H1 (cell line): Measurements from ENCODE around the gene ADAT3. TPM values are rescaled to one million over a fixed set of nuclear protein-coding genes. Genes with fewer than 3 reads are reported as not detected.

ENCODE experiments used
- CTCF ChIA-PET: fragments of 300-600 bp; sonication (Branson Sonifier 250); formaldehyde crosslinking; loops from one replicate; lab custom pipeline; 2021; ENCODE audit not compliant: partially characterized antibody; lab: Charles Lee
- POLR2A ChIA-PET: fragments of 300-600 bp; sonication (Branson Sonifier 250); formaldehyde crosslinking; loops from one replicate; lab custom pipeline; 2021; ENCODE audit warnings: inconsistent platforms; ENCODE audit not compliant: partially characterized antibody; lab: Charles Lee
- DNase-seq, 2 experiments: peaks; one replicate each; pipeline versions ENCODE4 v3.0.0 to v3.0.0-alpha.2; 2010 to 2022; ENCODE audit warnings: low spot score in 2 of 2, low read depth in 1 of 2, mixed read lengths in 1 of 2
- FAIRE-seq: peaks from 2 replicates; lab custom pipeline; 2011; peaks lifted over from hg19 to GRCh38; lab: Jason Lieb, UNC
- H2AFZ ChIP-seq: 2 replicates; pipeline ENCODE4 v1.8.1; 2012; ENCODE audit warnings: low read length, inconsistent platforms
- H2AK5ac ChIP-seq: 2 replicates; pipeline ENCODE4 v1.6.1; 2013; ENCODE audit warnings: low read depth, low read length
- H2BK120ac ChIP-seq: replicated peaks from 2 replicates; pipeline ENCODE3; 2013; ENCODE audit warnings: low read depth, low read length, inconsistent platforms
- H2BK12ac ChIP-seq: 2 replicates; pipeline ENCODE4 v1.6.1; 2013; ENCODE audit warnings: low read depth, low read length
- H2BK15ac ChIP-seq: 2 replicates; pipeline ENCODE4 v1.6.1; 2013; ENCODE audit warnings: low read length
- H2BK20ac ChIP-seq: 2 replicates; pipeline ENCODE4 v1.6.1; 2013; ENCODE audit warnings: low read length
- H2BK5ac ChIP-seq: 2 replicates; pipeline ENCODE4 v1.6.1; 2013; ENCODE audit warnings: low read depth, low read length
- H3K14ac ChIP-seq: 2 replicates; pipeline ENCODE4 v1.6.1; 2013; ENCODE audit warnings: inconsistent platforms; ENCODE audit not compliant: insufficient read length
- H3K18ac ChIP-seq: 2 replicates; pipeline ENCODE4 v1.6.1; 2013; ENCODE audit warnings: low read length; ENCODE audit errors: extremely low read depth
- H3K23ac ChIP-seq: 2 replicates; pipeline ENCODE4 v1.6.1; 2013; ENCODE audit warnings: inconsistent platforms; ENCODE audit not compliant: insufficient read length
- H3K23me2 ChIP-seq: 2 replicates; pipeline ENCODE4 v1.6.1; 2013; ENCODE audit warnings: low read depth, low read length
- H3K27ac ChIP-seq: 2 replicates; pipeline ENCODE4 v1.6.1; 2011; ENCODE audit warnings: low read depth, low read length, inconsistent platforms
- H3K27me3 ChIP-seq, 4 experiments: replicated peaks in 1 of 4; 1 replicate in 1 of 4; 2 replicates in 3 of 4; pipeline versions ENCODE4 v1.6.1 to v1.8.1; 2011 to 2013; ENCODE audit warnings: low read length in 3 of 4, mild to moderate bottlenecking in 3 of 4, inconsistent platforms in 2 of 4, mixed read lengths in 2 of 4, moderate library complexity in 1 of 4; ENCODE audit not compliant: control insufficient read depth in 3 of 4, insufficient read depth in 3 of 4; ENCODE audit errors: extremely low read depth in 1 of 4
- H3K36me3 ChIP-seq, 4 experiments: 2 replicates each; pipeline versions ENCODE4 v1.6.1 to v1.8.1; 2011 to 2013; ENCODE audit warnings: mild to moderate bottlenecking in 4 of 4, low read length in 3 of 4, moderate library complexity in 2 of 4, control low read depth in 1 of 4, inconsistent platforms in 1 of 4; ENCODE audit not compliant: insufficient read depth in 4 of 4, control insufficient read depth in 2 of 4
- H3K4ac ChIP-seq: replicated peaks from 2 replicates; pipeline ENCODE3; 2013; ENCODE audit warnings: low read length, low read depth, mixed read lengths, inconsistent platforms; ENCODE audit not compliant: insufficient read length
- H3K4me1 ChIP-seq, 4 experiments: replicated peaks in 1 of 4; 1 replicate in 1 of 4; 2 replicates in 3 of 4; pipeline versions ENCODE4 v1.6.1 to v1.8.1; 2011 to 2013; ENCODE audit warnings: low read length in 3 of 4, inconsistent platforms in 2 of 4, mixed read lengths in 1 of 4; ENCODE audit not compliant: insufficient read depth in 4 of 4, control insufficient read depth in 3 of 4
- H3K4me2 ChIP-seq, 2 experiments: 2 replicates each; pipeline versions ENCODE4 v1.6.1 to v1.8.1; 2011 to 2013; ENCODE audit warnings: low read depth in 2 of 2, low read length in 2 of 2, control low read depth in 1 of 2, inconsistent platforms in 1 of 2, mild to moderate bottlenecking in 1 of 2; ENCODE audit not compliant: insufficient read depth in 1 of 2
- H3K4me3 ChIP-seq, 4 experiments: fragments of 200-600, 300-600 bp in 1 of 4; sonication (generic), shearing (Covaris generic), sonication (Bioruptor Twin) in 1 of 4; 2 replicates each; pipeline versions ENCODE4 v1.5.1 to v1.8.1; 2011 to 2016; ENCODE audit warnings: low read length in 4 of 4, low read depth in 3 of 4, control low read depth in 2 of 4, inconsistent platforms in 2 of 4, mild to moderate bottlenecking in 2 of 4, mixed read lengths in 1 of 4, moderate library complexity in 1 of 4; ENCODE audit not compliant: insufficient read depth in 2 of 4; ENCODE audit errors: extremely low read depth in 1 of 4
- H3K56ac ChIP-seq: replicated peaks from 2 replicates; pipeline ENCODE3; 2013; ENCODE audit warnings: low read depth, mild to moderate bottlenecking, mixed read lengths, low read length, inconsistent platforms; ENCODE audit not compliant: insufficient read length
- H3K79me1 ChIP-seq: 2 replicates; pipeline ENCODE4 v1.6.1; 2013; ENCODE audit warnings: low read depth, low read length, control low read depth
- H3K79me2 ChIP-seq, 2 experiments: 2 replicates each; pipeline versions ENCODE4 v1.6.1 to v1.8.1; 2012 to 2013; ENCODE audit warnings: low read length in 2 of 2, mild to moderate bottlenecking in 2 of 2, inconsistent platforms in 1 of 2; ENCODE audit not compliant: insufficient read depth in 2 of 2, control insufficient read depth in 1 of 2
- H3K9ac ChIP-seq, 4 experiments: replicated peaks in 1 of 4; 1 replicate in 1 of 4; 2 replicates in 3 of 4; pipeline versions ENCODE4 v1.6.1 to v1.8.1; 2011 to 2013; ENCODE audit warnings: low read depth in 3 of 4, low read length in 3 of 4, control low read depth in 2 of 4, mild to moderate bottlenecking in 2 of 4, moderate library complexity in 2 of 4, inconsistent platforms in 1 of 4; ENCODE audit errors: extremely low read depth in 1 of 4
- H3K9me3 ChIP-seq, 2 experiments: 2 replicates each; pipeline versions ENCODE4 v1.6.1 to v1.8.1; 2012 to 2013; ENCODE audit warnings: mild to moderate bottlenecking in 2 of 2, moderate library complexity in 2 of 2, control low read depth in 1 of 2, inconsistent platforms in 1 of 2, low read depth in 1 of 2, low read length in 1 of 2, mixed read lengths in 1 of 2; ENCODE audit not compliant: insufficient read depth in 2 of 2
- H4K20me1 ChIP-seq, 2 experiments: replicated peaks in 1 of 2; 2 replicates each; pipeline versions ENCODE3 to v1.8.1; 2011 to 2013; ENCODE audit warnings: inconsistent platforms in 2 of 2, low read length in 2 of 2, mild to moderate bottlenecking in 1 of 2; ENCODE audit not compliant: insufficient read depth in 2 of 2, control insufficient read depth in 1 of 2
- H4K5ac ChIP-seq: 2 replicates; pipeline ENCODE4 v1.6.1; 2013; ENCODE audit warnings: low read length, low read depth, mixed read lengths, inconsistent platforms; ENCODE audit not compliant: insufficient read length
- H4K8ac ChIP-seq: 2 replicates; pipeline ENCODE4 v1.8.0; 2013; ENCODE audit warnings: mild to moderate bottlenecking, moderate library complexity, low read length, inconsistent platforms; ENCODE audit not compliant: insufficient read depth; ENCODE audit errors: extremely low read depth
- H4K91ac ChIP-seq: replicated peaks from 2 replicates; pipeline ENCODE3; 2013; ENCODE audit warnings: low read length, mixed read lengths, inconsistent platforms; ENCODE audit not compliant: insufficient read length
- ATF2 ChIP-seq: IDR thresholded peaks from 2 replicates; pipeline ENCODE4 v1.6.1; 2012; ENCODE audit warnings: low read length, inconsistent platforms
- BACH1 ChIP-seq: IDR thresholded peaks from 2 replicates; pipeline ENCODE4 v1.6.1; 2012; ENCODE audit warnings: low read length, improper control_type of control experiment
- E2F6 ChIP-seq: IDR thresholded peaks from 2 replicates; pipeline ENCODE4 v1.6.1; 2012; ENCODE audit warnings: inconsistent platforms
- PHF8 ChIP-seq: fragments of 200-600 bp; sonication (generic); conservative IDR thresholded peaks from 2 replicates; pipeline ENCODE4 v1.7.1; 2012; ENCODE audit warnings: low read depth, mild to moderate bottlenecking, inconsistent platforms, low read length, moderate library complexity
- RAD21 ChIP-seq, 2 experiments: IDR thresholded peaks in 1 of 2; conservative IDR thresholded peaks in 1 of 2; 2 replicates each; pipeline ENCODE4 v1.6.1; 2011; ENCODE audit warnings: low read depth in 2 of 2, low read length in 2 of 2, improper control_type of control experiment in 1 of 2, inconsistent platforms in 1 of 2, mild to moderate bottlenecking in 1 of 2, moderate library complexity in 1 of 2
- RFX5 ChIP-seq: IDR thresholded peaks from 2 replicates; pipeline ENCODE4 v1.6.1; 2011; ENCODE audit warnings: low read depth, low read length, improper control_type of control experiment, borderline replicate concordance
- SP4 ChIP-seq: IDR thresholded peaks from 2 replicates; pipeline ENCODE4 v1.6.1; 2012; ENCODE audit warnings: low read length, inconsistent platforms
- TAF7 ChIP-seq: optimal IDR thresholded peaks from 2 replicates; pipeline ENCODE3; 2011; ENCODE audit warnings: low read depth, mild to moderate bottlenecking, inconsistent platforms, low read length, moderate library complexity, borderline replicate concordance
- YY1 ChIP-seq: IDR thresholded peaks from 2 replicates; pipeline ENCODE4 v1.6.1; 2011; ENCODE audit warnings: low read depth, mild to moderate bottlenecking, low read length
- ZNF274 ChIP-seq: IDR thresholded peaks from 2 replicates; pipeline ENCODE4 v1.7.0; 2012; ENCODE audit warnings: low read length, borderline replicate concordance; ENCODE audit errors: extremely low read depth
- WGBS, 2 experiments: shearing (Covaris generic) in 1 of 2; methylation state at CpG; one replicate each; pipeline versions ENCODE4 v1.1.6 to v1.1.7; 2013 to 2015; ENCODE audit warnings: low lambda C conversion rate in 2 of 2, mixed read lengths in 2 of 2, inconsistent platforms in 1 of 2, low coverage in 1 of 2, missing lambda C conversion rate in 1 of 2; ENCODE audit not compliant: insufficient replicate concordance in 2 of 2, insufficient coverage in 1 of 2, insufficient read length in 1 of 2; ENCODE audit errors: extremely low coverage in 1 of 2, missing lambda C conversion rate in 1 of 2; 5-methylcytosine and 5-hydroxymethylcytosine counted together
- polyA plus RNA-seq, 7 experiments: library from polyadenylated mRNA; depleted of rRNA in 3 of 7; stranded (reverse) in 5 of 7; unstranded in 2 of 7; fragments of >200 nt in 5 of 7; fragments of 200-250 nt in 2 of 7; gene quantifications; 1 replicate in 5 of 7; 2 replicates in 1 of 7; 4 replicates in 1 of 7; pipeline versions ENCODE4 v1.2.1 to v1.2.3, GENCODE V29; 2011 to 2013; ENCODE audit warnings: missing spikeins in 2 of 7, mixed read lengths in 2 of 7
- total RNA-seq: library from RNA; stranded (reverse); fragmentation: NEBNext Ultra II Directional; extraction: Animal tissue kit (Norgen Biotek cat#: 25700); gene quantifications from 2 replicates; pipeline ENCODE4 v1.2.1, GENCODE V29; 2021

ADAT3 gene
- total and polyA plus RNA-seq, 2 of the 8 experiments (the other 6 are each of a cell fraction or from before 2014, with no cell fraction given), result 5.4 to 10.8 TPM

DNA sequence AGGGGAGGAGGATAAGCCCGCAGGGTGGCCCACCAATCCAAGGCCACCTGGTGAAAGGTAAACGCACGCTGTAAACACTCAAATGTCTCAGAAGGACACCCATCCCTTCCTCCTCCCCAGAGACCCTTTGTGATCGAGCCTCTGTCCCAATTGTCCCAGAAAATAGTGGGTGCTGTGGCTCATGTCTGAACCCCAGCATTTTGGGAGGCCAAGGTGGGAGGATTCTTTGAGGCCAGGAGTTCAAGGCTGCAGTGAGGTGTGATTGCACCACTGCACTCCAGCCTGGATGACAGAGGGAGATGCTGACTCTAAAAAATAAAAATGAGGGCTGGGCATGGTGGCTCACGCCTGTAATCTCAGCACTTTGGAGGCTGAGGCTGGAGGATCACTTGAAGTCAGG, 16.8 kb upstream of the ADAT3 start:
- Histone ChIP-seq H2AFZ (no peak overlapping the region), H3K27ac (no peak overlapping the region)
- POLR2A ChIA-PET, result interaction anchor here (1.0 to 2.9 kb wide), 4 partner anchors 9 to 23 kb away, joined by 3 to 9 read pairs (median 4); partner anchors contain the start of genes ADAT3 and SCAMP4

More for the DNA sequence above, 16.8 kb upstream of the ADAT3 start:
- no peaks in the 10 kb centered on the region for H3K9me3 ChIP-seq
- no peak overlapping the region for H4K5ac ChIP-seq
- H2BK5ac ChIP-seq, result no peak overlapping the region
- peak overlapping the region; percentile 68 for H4K8ac ChIP-seq
- peaks cover 10% of the 10 kb centered on the region for H3K79me1 ChIP-seq
- no peak overlapping the region for H3K14ac ChIP-seq
- peak overlapping the region; percentile 60; the same call in 1 of the 2 replicates for H2BK12ac ChIP-seq
- H4K91ac ChIP-seq, result no peak overlapping the region
- H2BK120ac ChIP-seq, result no peak overlapping the region
- H3K23ac ChIP-seq, result no peak overlapping the region
- no peak for FAIRE-seq
- no peak overlapping the region for H2BK20ac ChIP-seq
- peaks cover 6% of the 10 kb centered on the region; the same call in 1 of the 2 replicates for H3K23me2 ChIP-seq
- no peak for DNase-seq
- H3K27me3 ChIP-seq, result no peaks in the 10 kb centered on the region; a peak in 2 of 7 replicates
- H3K4ac ChIP-seq, result no peak overlapping the region
- no peaks in the 10 kb centered on the region for H3K36me3 ChIP-seq
- CTCF ChIA-PET, result interaction anchor here (1.4 to 2.4 kb wide), 2 partner anchors 10 to 12 kb away, joined by 3 to 7 read pairs; no protein-coding TSS in a partner anchor
- no peak overlapping the region for H3K18ac ChIP-seq
- 90% methylated on average over 5 of the region's 5 CpGs; no CpG with 5 or more reads in 1 of the 2 experiments for WGBS, 2 experiments
- 0 out of 2 replicates have a peak overlapping the region, but pooled peaks have one; percentile 24 for H2AK5ac ChIP-seq
- H3K79me2 ChIP-seq, result peaks cover 7 to 16% of the 10 kb centered on the region in 2 experiments; a peak in 3 of 4 replicates
- TF ChIP-seq TAF7 (no peak), PHF8 (no peak), RFX5 (no peak), YY1 (no peak), SP4 (no peak), BACH1 (no peak), ZNF274 (no peak), E2F6 (no peak), RAD21 (IDR thresholded peaks at IDR 0.05 in 1 of 2, conservative IDR thresholded peaks at IDR 0.05 in 1 of 2; ENCODE audit: low read depth in 2 of 2, low read length in 2 of 2) (no peak), ATF2 (no peak)
- no peak overlapping the region for H3K4me2 ChIP-seq
- peaks cover 8% of the 10 kb centered on the region in 2 experiments for H4K20me1 ChIP-seq
- H3K4me3 ChIP-seq, result no peak overlapping the region
- no peak overlapping the region for H2BK15ac ChIP-seq
- H3K4me1 ChIP-seq, result peaks cover 3 to 7% (median 4%) of the 10 kb centered on the region in 4 experiments; a peak in 6 of 7 replicates
- no peak overlapping the region for H3K56ac ChIP-seq
- H3K9ac ChIP-seq, result no peak overlapping the region
